ENCODE measurements around the gene MYO15B.

Gene MYO15B

DNA sequence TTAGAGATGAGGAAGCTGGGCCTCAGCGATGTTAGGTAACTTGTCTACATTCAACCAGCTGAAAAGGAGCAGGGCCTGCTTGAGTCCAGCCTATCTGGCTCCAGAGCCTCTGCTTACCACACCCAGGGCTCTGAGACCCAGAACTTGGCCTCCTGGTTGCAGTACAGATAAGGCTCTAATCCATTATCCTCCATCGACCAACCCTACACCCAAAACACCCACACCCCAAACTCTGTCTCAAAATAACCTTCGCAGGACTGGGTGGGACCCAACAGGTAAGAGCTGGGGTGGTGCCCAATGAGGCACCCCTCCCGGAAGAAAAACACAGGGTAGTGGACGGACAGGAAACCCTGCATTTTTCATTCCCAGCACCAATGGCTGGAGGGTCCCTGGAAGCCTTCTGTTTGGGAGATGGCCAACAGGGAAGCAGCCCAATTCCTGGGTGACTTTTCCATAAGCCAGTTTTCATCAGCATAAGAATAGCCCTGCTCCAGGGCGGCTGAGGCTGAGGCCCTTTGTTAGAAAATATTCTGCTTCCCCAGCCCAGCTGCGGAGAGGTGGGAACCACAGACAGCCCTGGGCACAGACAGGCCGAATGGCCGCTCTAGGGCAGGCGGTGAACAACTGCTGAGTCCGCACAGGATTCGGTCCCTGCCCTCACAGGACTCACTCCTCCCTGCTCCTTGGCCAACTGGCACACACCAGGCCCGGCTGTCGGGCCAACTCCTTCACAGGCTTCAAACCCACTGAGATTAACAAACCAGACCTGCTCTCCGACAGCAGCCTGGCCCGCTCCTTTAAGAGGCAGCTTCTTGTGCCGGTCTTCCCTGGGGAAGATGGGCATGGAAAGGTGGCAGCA, 55.4 kb downstream of the MYO15B start:
- no peak for TF ChIP-seq CTCF (IDR thresholded peaks at IDR 0.05; ENCODE audit: low read depth, low read length, missing control alignments)
- DNase-seq (ENCODE audit: extremely low read depth, low read depth): no peak
- H3K4me3 ChIP-seq (replicated peaks; ENCODE audit: low read depth, low read length): no peak overlapping the region

GRCh38 chr17:75643643-75644017, 56.0 kb downstream of the MYO15B start:
- TF ChIP-seq CTCF (IDR thresholded peaks at IDR 0.05; ENCODE audit: low read depth, low read length, missing control alignments): no peak
- DNase-seq (ENCODE audit: extremely low read depth, low read depth): no peak
- no peak overlapping the region for H3K4me3 ChIP-seq (replicated peaks; ENCODE audit: low read depth, low read length)

GRCh38 chr17:75645501-75645888, 57.9 kb downstream of the MYO15B start:
- TF ChIP-seq CTCF (IDR thresholded peaks at IDR 0.05; ENCODE audit: low read depth, low read length, missing control alignments): no peak

DNA sequence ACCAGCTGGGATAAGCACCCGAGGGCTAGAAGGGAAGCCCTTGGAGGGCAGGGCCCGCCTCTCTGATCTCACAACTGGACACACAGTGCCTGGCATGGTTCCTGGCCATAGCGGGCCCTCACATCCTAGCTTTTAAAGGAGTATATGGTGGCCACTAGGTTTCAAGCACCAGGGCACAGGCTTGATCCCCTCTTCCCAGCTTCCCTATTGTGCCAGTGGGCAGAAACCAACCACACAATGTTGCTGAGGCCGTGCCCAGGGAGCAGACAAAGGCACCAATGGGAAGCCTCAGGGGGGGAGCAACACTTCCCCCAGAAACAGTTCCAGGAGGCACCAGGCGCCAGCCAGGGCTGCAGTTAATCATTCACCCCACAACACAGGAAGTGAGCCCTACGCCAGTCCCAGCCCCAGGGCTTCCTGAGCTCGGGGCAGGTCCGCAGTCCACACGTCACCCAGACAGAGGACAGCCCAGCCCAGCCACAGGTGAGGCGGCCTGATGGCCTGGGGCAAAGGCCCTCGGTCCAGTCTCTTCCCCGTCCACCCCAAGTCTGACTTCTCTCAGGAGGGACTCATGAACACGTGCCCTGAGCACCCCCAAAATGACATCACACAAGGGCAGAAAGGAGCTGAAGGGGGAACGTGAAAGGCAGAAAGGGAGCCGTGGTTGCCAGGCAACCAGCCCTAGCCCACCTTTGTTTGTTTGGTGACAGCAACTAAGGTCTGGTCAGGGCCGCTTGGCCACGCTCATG, 58.5 kb downstream of the MYO15B start:
- no peak for DNase-seq (ENCODE audit: extremely low read depth, low read depth)
- H3K4me3 ChIP-seq (replicated peaks; ENCODE audit: low read depth, low read length): no peak overlapping the region
- TF ChIP-seq CTCF (IDR thresholded peaks at IDR 0.05; ENCODE audit: low read depth, low read length, missing control alignments): no peak

More at GRCh38 chr17:75645501-75645888, 57.9 kb downstream of the MYO15B start:
- no peak for DNase-seq (ENCODE audit: extremely low read depth, low read depth)
- H3K4me3 ChIP-seq (replicated peaks; ENCODE audit: low read depth, low read length): no peak overlapping the region

DNA sequence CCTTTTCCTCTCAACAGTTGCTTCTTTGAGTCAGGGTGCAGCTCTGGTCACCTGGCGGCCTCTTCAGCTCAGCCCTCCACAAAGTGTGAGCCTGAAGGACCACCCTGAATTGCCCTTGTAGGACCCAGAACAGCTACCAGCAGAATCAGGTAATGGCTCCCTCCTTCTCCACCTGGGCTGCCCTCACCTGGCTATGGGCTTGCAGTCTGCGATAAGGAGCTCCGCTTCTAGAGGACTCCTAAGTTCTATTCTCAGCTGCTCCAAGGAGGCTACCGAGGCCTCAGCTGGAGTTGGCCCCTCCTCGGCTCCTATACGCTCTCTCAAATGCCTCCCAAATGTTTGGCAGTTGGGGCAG, 59.0 kb downstream of the MYO15B start:
- no peak for TF ChIP-seq CTCF (IDR thresholded peaks at IDR 0.05; ENCODE audit: low read depth, low read length, missing control alignments)
- DNase-seq (ENCODE audit: extremely low read depth, low read depth): no peak
- H3K4me3 ChIP-seq (replicated peaks; ENCODE audit: low read depth, low read length): no peak overlapping the region

- DNase-seq (ENCODE audit: extremely low read depth, low read depth): no peak
- no peak for TF ChIP-seq CTCF (IDR thresholded peaks at IDR 0.05; ENCODE audit: low read depth, low read length, missing control alignments)
- no peak overlapping the region for H3K4me3 ChIP-seq (replicated peaks; ENCODE audit: low read depth, low read length)
These were observed 59.5 kb downstream of the MYO15B start for GRCh38 chr17:75647061-75647460.
